Right lobe of liver (tissue), 6 donors: Measurements from ENCODE around the gene ACSF3. TPM values are rescaled to one million over a fixed set of nuclear protein-coding genes. Genes with fewer than 3 reads are reported as not detected.

ENCODE experiments used
- ATAC-seq, 4 donors: fragments of 200-7000 bp; cut with Tn5 transposase; one replicate each; pipeline ENCODE4 v1.9.1; 2020; ENCODE audit warnings: mild to moderate bottlenecking in 4 of 4, moderate library complexity in 4 of 4
- DNase-seq, 3 donors: peaks; one replicate each; pipeline ENCODE4 v3.0.0-alpha.2; 2020
- H3K27ac ChIP-seq, 3 donors: fragments of 200-600 bp; one replicate each; pipeline ENCODE4 v1.8.0; 2022
- H3K27me3 ChIP-seq, 2 donors: fragments of 200-600 bp; one replicate each; pipeline ENCODE4 v1.8.0; 2022
- H3K36me3 ChIP-seq, 4 donors: fragments of 200-600 bp; sonication (generic) in 1 of 4; one replicate each; pipeline versions ENCODE4 v1.5.1 to v1.8.0; 2017 to 2022; ENCODE audit warnings: control low read depth in 1 of 4
- H3K4me1 ChIP-seq, 4 donors: fragments of 200-600 bp; sonication (generic) in 1 of 4; one replicate each; pipeline versions ENCODE4 v1.5.1 to v1.8.0; 2017 to 2022; ENCODE audit warnings: control low read depth in 1 of 4
- H3K4me3 ChIP-seq, 3 donors: fragments of 200-600 bp; one replicate each; pipeline ENCODE4 v1.8.0; 2022
- H3K9me3 ChIP-seq, 4 donors: fragments of 200-600 bp; sonication (generic) in 1 of 4; one replicate each; pipeline versions ENCODE4 v1.5.1 to v1.8.0; 2017 to 2022; ENCODE audit warnings: control low read depth in 1 of 4
- CTCF ChIP-seq, 4 donors: fragments of 200-600 bp in 3 of 4; fragments of 450-650 bp in 1 of 4; IDR thresholded peaks; one replicate each; pipeline versions ENCODE4 v1.5.1 to v1.8.0; 2016 to 2022; ENCODE audit warnings: antibody characterized with exemption in 4 of 4, mild to moderate bottlenecking in 2 of 4
- POLR2A ChIP-seq: fragments of 450-650 bp; IDR thresholded peaks from one replicate; pipeline ENCODE4 v1.6.1; 2017; ENCODE audit warnings: antibody characterized with exemption, mild to moderate bottlenecking
- WGBS: methylation state at CpG from one replicate; pipeline ENCODE4 v1.1.6; 2018; ENCODE audit warnings: low coverage, low lambda C conversion rate; ENCODE audit not compliant: insufficient coverage; ENCODE audit errors: missing lambda C conversion rate; 5-methylcytosine and 5-hydroxymethylcytosine counted together
- intact Hi-C, 2 donors: fragments of 100-400 bp; cut with DNase I; formaldehyde crosslinking; loops; one replicate each; pipeline versions ENCODE4 v1.11.2 to v1.14.1; 2022
- total RNA-seq, 6 experiments: library from RNA; depleted of rRNA in 2 of 6; stranded (reverse); fragments of >200 nt in 2 of 6; fragmentation: NEBNext Ultra II Directional in 3 of 6; extraction: Animal tissue kit (Norgen Biotek cat#: 25700) in 3 of 6; gene quantifications; one replicate each; pipeline versions ENCODE4 v1.1.0 to v1.2.4, GENCODE V29; 2016 to 2023
- donor health status: DM: no; HTN: yes; CAD: no.
- donor health status: DM: no; HTN: no; CAD: no.
- donor health status: DM: no; HTN: no; CAD: no.
- donor health status: DM: no; HTN: yes; CAD: no.
- donor health status: DM: no; HTN: yes; CAD: no.

ACSF3 gene
- total RNA-seq, 6 experiments from 2014 or later, result 20.2 to 33.6 (median 29.4) TPM

- H3K4me1 ChIP-seq, result peaks cover 0 to under 1% (median 0%) of the 10 kb centered on the region in 4 donors
- H3K9me3 ChIP-seq, result no peaks in the 10 kb centered on the region
- no peaks in the 10 kb centered on the region for H3K36me3 ChIP-seq
- H3K27me3 ChIP-seq, result no peaks in the 10 kb centered on the region
- no peak overlapping the region for H3K27ac ChIP-seq
- DNase-seq (peak in 1 of 3 donors; percentile 19), ATAC-seq (no peak)
- H3K4me3 ChIP-seq, result no peak overlapping the region
- no peak for TF ChIP-seq POLR2A
- TF ChIP-seq CTCF (IDR thresholded peaks at IDR 0.05), result no peak
- intact Hi-C loops, result no loop called here
- 100% methylated on average over 1 of the region's 21 CpGs for WGBS
Observed at GRCh38 chr16:89195521-89196171, 102.0 kb downstream of the ACSF3 start.

GRCh38 chr16:89197033-89197632, 103.5 kb downstream of the ACSF3 start:
- WGBS, result 100% methylated on average over 2 of the region's 13 CpGs
- peak in 1 of 3 donors; percentile 19 for DNase-seq
- H3K27ac ChIP-seq, result no peak overlapping the region
- H3K9me3 ChIP-seq, result no peaks in the 10 kb centered on the region
- H3K4me3 ChIP-seq, result no peak overlapping the region
- ATAC-seq, result no peak
- no peaks in the 10 kb centered on the region for H3K36me3 ChIP-seq
- no peaks in the 10 kb centered on the region for H3K27me3 ChIP-seq
- intact Hi-C loops, result no loop called here
- H3K4me1 ChIP-seq, result peaks cover 0 to 8% (median 0%) of the 10 kb centered on the region in 4 donors
- TF ChIP-seq POLR2A (no peak), CTCF (IDR thresholded peaks at IDR 0.05) (no peak)

- no peak for DNase-seq
- Histone ChIP-seq H3K27ac (no peak overlapping the region), H3K4me1 (peaks cover 0 to 8% (median 0%) of the 10 kb centered on the region in 4 donors), H3K36me3 (no peaks in the 10 kb centered on the region), H3K27me3 (peaks cover 0 to 4% of the 10 kb centered on the region in 2 donors), H3K4me3 (no peak overlapping the region), H3K9me3 (no peaks in the 10 kb centered on the region)
- intact Hi-C loops, result no loop called here
- WGBS, result 68% methylated on average over 7 of the region's 26 CpGs
- TF ChIP-seq CTCF (IDR thresholded peaks at IDR 0.05) (no peak), POLR2A (no peak)
- ATAC-seq, result no peak
Observed at GRCh38 chr16:89197633-89198416, 104.2 kb downstream of the ACSF3 start.

- DNase-seq (no peak), ATAC-seq (no peak)
- intact Hi-C loops, result no loop called here
- Histone ChIP-seq H3K4me3 (no peak overlapping the region), H3K36me3 (no peaks in the 10 kb centered on the region), H3K27ac (no peak overlapping the region), H3K9me3 (no peaks in the 10 kb centered on the region), H3K4me1 (peaks cover 0 to 8% (median 0%) of the 10 kb centered on the region in 4 donors), H3K27me3 (peaks cover 0 to 11% of the 10 kb centered on the region in 2 donors)
- no peak for TF ChIP-seq POLR2A
- TF ChIP-seq CTCF (IDR thresholded peaks at IDR 0.05), result no peak
- 91% methylated on average over 6 of the region's 28 CpGs for WGBS
Observed at GRCh38 chr16:89198417-89199240, 105.0 kb downstream of the ACSF3 start.
